ENCODE measurements around the gene FAM168A.

FAM168A gene

GRCh38 chr11:73428227-73428626 lies 169.7 kb downstream of the FAM168A start:
- DNase-seq (ENCODE audit: low spot score), result no peak

- no peak for DNase-seq (ENCODE audit: low spot score)
Observed at GRCh38 chr11:73426219-73426850, 171.6 kb downstream of the FAM168A start.

GRCh38 chr11:73425108-73425507 lies 172.8 kb downstream of the FAM168A start:
- no peak for DNase-seq (ENCODE audit: low spot score)

GRCh38 chr11:73423506-73423905 lies 174.4 kb downstream of the FAM168A start:
- DNase-seq (ENCODE audit: low spot score), result no peak

- DNase-seq (ENCODE audit: low spot score), result no peak
Observed at GRCh38 chr11:73422886-73423285, 175.0 kb downstream of the FAM168A start.

- DNase-seq (ENCODE audit: low spot score), result no peak
Observed at GRCh38 chr11:73420136-73420535, 177.8 kb downstream of the FAM168A start.

- no peak for DNase-seq (ENCODE audit: low spot score)
Observed at GRCh38 chr11:73416786-73417185, 181.1 kb downstream of the FAM168A start.

GRCh38 chr11:73415854-73416615 lies 181.9 kb downstream of the FAM168A start:
- DNase-seq (ENCODE audit: low spot score), result no peak

GRCh38 chr11:73414977-73415651 lies 182.8 kb downstream of the FAM168A start:
- no peak for DNase-seq (ENCODE audit: low spot score)

- DNase-seq (ENCODE audit: low spot score), result no peak
Observed at GRCh38 chr11:73413256-73413655, 184.7 kb downstream of the FAM168A start.

GRCh38 chr11:73412308-73412707 lies 185.6 kb downstream of the FAM168A start:
- no peak for DNase-seq (ENCODE audit: low spot score)

GRCh38 chr11:73411031-73411430 lies 186.9 kb downstream of the FAM168A start:
- DNase-seq (ENCODE audit: low spot score), result no peak

- no peak for DNase-seq (ENCODE audit: low spot score)
Observed at GRCh38 chr11:73410627-73411026, 187.3 kb downstream of the FAM168A start.

GRCh38 chr11:73409431-73409830 lies 188.5 kb downstream of the FAM168A start:
- DNase-seq (ENCODE audit: low spot score), result no peak

- no peak for DNase-seq (ENCODE audit: low spot score)
Observed at GRCh38 chr11:73406619-73407018, 191.3 kb downstream of the FAM168A start.

GRCh38 chr11:73406131-73406530 lies 191.8 kb downstream of the FAM168A start:
- DNase-seq (ENCODE audit: low spot score), result no peak

- no peak for DNase-seq (ENCODE audit: low spot score)
Observed at GRCh38 chr11:73405146-73405510, 192.8 kb downstream of the FAM168A start.

GRCh38 chr11:73404506-73405145 lies 193.3 kb downstream of the FAM168A start:
- no peak for DNase-seq (ENCODE audit: low spot score)

- peak; percentile 49 for DNase-seq (ENCODE audit: low spot score)
Observed at GRCh38 chr11:73404048-73404447, 193.9 kb downstream of the FAM168A start.

- no peak for DNase-seq (ENCODE audit: low spot score)
Observed at GRCh38 chr11:73403541-73403940, 194.4 kb downstream of the FAM168A start.

GRCh38 chr11:73402834-73403185 lies 195.1 kb downstream of the FAM168A start:
- DNase-seq (ENCODE audit: low spot score), result no peak

Measured in SK-N-DZ (cell line).